GM21619 (cell line): ENCODE results near the gene B3GAT3.
A peak's percentile ranks its signal among the peaks of the same experiment; 100 is the strongest.
"Not testable (repeated sequence)": the region's sequence is repeated elsewhere in the genome, so short reads cannot be mapped to it uniquely, and the experiment has no call there.

Experiments
- ATAC-seq: cut with Tn5 transposase; IDR thresholded peaks from one replicate; pipeline ENCODE4 v1.9.1; 2021; ENCODE audit not compliant: unreplicated experiment

B3GAT3 gene

GRCh38 chr11:62604460-62605120 is 17.2 kb downstream of the B3GAT3 start:
- no peak for ATAC-seq

- no peak for ATAC-seq
Measured at GRCh38 chr11:62603776-62604299, 17.9 kb downstream of the B3GAT3 start.

GRCh38 chr11:62603072-62603408 is 18.7 kb downstream of the B3GAT3 start:
- no peak for ATAC-seq

GRCh38 chr11:62602141-62603071 is 19.4 kb downstream of the B3GAT3 start:
- ATAC-seq = no peak

GRCh38 chr11:62601372-62602140 is 20.2 kb downstream of the B3GAT3 start, which contains the start of gene MTA2:
Gene MTA2, minus strand, starts transcription at chr11:62601865. Its CDS starts 415 bp downstream, at chr11:62601450.
- peak; percentile 72 for ATAC-seq

- no peak for ATAC-seq
Measured at GRCh38 chr11:62601122-62601371, 20.7 kb downstream of the B3GAT3 start.

GRCh38 chr11:62600367-62601121 is 21.2 kb downstream of the B3GAT3 start:
- ATAC-seq = no peak

- no peak for ATAC-seq
Measured at GRCh38 chr11:62599901-62600300, 21.9 kb downstream of the B3GAT3 start.

GRCh38 chr11:62599069-62599696 is 22.6 kb downstream of the B3GAT3 start:
- ATAC-seq = peak; percentile 49

GRCh38 chr11:62595124-62595523 is 26.7 kb downstream of the B3GAT3 start:
- no peak for ATAC-seq

GRCh38 chr11:62593434-62594044 is 28.2 kb downstream of the B3GAT3 start:
- no peak for ATAC-seq

- no peak for ATAC-seq
Measured at GRCh38 chr11:62592989-62593421, 28.8 kb downstream of the B3GAT3 start.

GRCh38 chr11:62592146-62592815 is 29.5 kb downstream of the B3GAT3 start:
- no peak for ATAC-seq

GRCh38 chr11:62591448-62592145 is 30.2 kb downstream of the B3GAT3 start, which contains the start of gene TUT1:
Gene TUT1, minus strand, starts transcription at chr11:62591523. Its CDS starts 38 bp downstream, at chr11:62591485.
- ATAC-seq = peak; percentile 86

GRCh38 chr11:62588966-62589637 is 32.7 kb downstream of the B3GAT3 start:
- no peak for ATAC-seq

- not testable (repeated sequence) for ATAC-seq
Measured at GRCh38 chr11:62585356-62585755, 36.4 kb downstream of the B3GAT3 start.

- ATAC-seq = not testable (repeated sequence)
Measured at GRCh38 chr11:62581735-62582134, 40.1 kb downstream of the B3GAT3 start.
